ENCODE results near the gene WAC.
A peak's percentile ranks its signal among the peaks of the same experiment; 100 is the strongest.
"Not testable (repeated sequence)": the region's sequence is repeated elsewhere in the genome, so short reads cannot be mapped to it uniquely, and the experiment has no call there.

WAC gene, protein sequence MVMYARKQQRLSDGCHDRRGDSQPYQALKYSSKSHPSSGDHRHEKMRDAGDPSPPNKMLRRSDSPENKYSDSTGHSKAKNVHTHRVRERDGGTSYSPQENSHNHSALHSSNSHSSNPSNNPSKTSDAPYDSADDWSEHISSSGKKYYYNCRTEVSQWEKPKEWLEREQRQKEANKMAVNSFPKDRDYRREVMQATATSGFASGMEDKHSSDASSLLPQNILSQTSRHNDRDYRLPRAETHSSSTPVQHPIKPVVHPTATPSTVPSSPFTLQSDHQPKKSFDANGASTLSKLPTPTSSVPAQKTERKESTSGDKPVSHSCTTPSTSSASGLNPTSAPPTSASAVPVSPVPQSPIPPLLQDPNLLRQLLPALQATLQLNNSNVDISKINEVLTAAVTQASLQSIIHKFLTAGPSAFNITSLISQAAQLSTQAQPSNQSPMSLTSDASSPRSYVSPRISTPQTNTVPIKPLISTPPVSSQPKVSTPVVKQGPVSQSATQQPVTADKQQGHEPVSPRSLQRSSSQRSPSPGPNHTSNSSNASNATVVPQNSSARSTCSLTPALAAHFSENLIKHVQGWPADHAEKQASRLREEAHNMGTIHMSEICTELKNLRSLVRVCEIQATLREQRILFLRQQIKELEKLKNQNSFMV

GRCh38 chr10:28532337-28533185, at the start of gene WAC:
Gene WAC, plus strand, starts transcription at chr10:28533118. Its CDS starts 462 bp downstream, at chr10:28533580.
- DNase-seq (ENCODE audit: low read depth in 1 of 2, low spot score in 1 of 2): peak; percentile 93 to 95

GRCh38 chr10:28489206-28489605, 43.7 kb upstream of the WAC start:
- DNase-seq (ENCODE audit: low read depth in 1 of 2, low spot score in 1 of 2): no peak

DNA sequence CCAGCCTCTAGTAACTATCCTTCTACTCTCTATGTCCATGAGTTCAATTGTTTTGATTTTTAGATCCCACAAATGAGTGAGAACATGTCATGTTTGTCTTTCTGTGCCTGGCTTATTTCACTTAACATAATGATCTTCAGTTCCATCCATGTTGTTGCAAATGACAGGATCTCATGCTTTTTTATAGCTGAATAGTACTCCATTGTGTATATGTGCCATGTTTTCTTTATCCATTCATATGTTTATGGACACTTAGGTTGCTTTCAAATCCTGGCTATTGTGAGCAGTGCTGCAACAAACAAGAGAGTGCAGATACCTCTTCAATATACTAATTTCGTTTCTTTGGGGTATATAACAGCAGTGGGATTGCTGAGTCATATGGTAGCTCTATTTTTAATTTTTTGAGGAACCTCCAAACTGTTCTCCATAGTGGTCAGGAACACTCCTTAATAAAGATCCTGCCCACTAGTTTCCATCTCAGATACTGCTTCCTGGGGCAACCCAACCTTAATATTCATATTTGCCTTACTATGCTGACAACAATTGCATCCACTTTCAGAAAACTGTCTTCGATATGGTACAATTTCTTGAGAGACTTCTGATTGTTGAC, 42.6 kb upstream of the WAC start:
- DNase-seq (ENCODE audit: low read depth in 1 of 2, low spot score in 1 of 2): not testable (repeated sequence)

DNA sequence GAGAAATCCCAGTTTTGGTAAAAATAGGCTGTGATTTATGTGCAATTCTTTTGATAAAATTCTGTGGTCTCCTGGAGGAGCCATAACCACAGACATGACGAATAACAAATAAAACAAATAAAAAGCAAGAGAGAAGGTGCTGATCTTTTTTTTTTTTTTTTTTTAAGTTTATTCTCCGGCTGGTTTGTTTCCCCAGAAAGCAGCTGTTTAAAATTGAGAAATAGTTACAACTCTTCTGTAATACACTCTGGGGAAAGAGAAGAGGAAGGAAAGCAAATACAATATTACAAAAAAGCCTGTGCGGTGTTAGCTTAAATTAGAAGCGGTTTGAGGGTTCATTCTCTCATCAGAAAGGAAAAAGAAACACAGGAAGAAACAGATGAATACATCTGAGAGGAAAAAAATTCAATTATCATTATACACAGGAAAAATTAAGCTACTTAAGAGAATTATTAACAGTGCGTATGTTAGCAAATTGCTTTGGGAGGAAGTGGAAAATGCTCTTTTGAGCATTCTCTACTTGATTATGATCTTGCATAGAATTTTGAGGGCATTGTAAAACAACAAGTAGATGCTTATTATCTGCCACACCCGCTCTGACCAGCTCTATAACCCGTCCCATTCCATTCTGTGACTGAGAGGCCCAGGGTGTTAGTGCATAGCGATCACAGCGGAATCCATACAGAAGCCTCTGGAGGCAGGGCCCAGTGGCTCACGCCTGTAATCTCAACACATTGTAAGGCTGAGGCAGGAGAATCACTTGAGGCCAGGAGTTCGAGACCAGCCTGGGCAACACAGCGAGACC, 40.6 kb upstream of the WAC start:
- DNase-seq (ENCODE audit: low read depth in 1 of 2, low spot score in 1 of 2): no peak

DNA sequence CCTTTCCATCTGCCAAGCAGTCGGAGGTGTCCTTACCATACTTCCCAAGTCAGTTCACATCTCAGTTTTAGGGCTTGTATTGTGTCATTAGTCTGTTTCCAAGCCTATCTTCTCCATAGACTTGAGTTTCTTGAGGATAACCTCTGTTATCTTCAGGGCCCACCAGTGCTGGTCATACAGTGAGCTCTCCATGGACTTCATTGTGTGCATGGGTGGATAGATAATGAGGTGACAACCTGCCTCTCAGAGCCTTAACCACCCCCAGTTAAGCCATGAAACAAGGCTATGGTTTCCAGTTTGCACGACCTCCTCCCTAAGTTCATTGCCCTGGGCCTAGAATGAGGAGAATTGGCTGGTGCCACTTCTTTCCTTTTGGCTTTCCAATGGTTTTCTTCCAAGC, 38.5 kb upstream of the WAC start:
- no peak for DNase-seq (ENCODE audit: low read depth in 1 of 2, low spot score in 1 of 2)

DNA sequence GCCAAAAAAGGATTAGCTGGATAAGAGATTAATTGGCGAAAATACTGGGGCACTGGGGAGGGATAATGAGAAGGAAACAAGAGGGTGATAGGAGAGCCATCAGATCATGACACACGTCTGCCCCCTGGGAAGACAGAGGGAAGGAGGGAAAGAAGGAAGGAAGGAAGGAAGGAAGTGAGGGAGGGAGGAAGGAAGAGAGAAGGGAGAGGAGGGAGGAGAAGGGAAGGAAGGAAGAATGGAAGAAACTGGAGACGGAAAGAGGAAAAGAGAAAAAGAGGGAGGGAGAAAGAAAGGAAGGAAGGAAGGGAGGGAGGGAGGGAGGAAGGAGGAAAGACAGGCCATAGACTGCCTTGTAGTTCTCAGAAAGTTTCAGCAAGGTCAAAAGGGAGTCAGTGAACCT, 37.8 kb upstream of the WAC start:
- DNase-seq (ENCODE audit: low read depth in 1 of 2, low spot score in 1 of 2): no peak

DNA sequence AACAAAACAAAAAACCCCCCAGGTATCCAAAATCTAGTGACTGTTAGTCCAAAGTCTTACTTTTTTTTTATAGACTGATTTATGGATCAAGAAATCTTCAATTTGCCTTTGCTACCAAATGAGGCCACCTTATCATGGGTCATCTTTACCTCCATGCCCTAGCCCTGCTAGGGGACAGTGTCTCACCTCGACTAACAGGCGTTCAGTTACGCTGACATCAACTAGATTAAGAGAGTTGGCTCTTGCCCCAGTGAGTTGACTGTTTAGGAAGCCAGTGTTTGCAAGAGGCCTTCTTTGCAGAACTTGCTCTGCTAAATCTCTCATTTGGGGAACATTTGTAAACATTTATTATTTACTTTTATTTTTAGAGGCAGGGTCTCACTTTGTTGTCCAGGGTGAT, 36.9 kb upstream of the WAC start:
- DNase-seq (ENCODE audit: low read depth in 1 of 2, low spot score in 1 of 2): no peak

DNA sequence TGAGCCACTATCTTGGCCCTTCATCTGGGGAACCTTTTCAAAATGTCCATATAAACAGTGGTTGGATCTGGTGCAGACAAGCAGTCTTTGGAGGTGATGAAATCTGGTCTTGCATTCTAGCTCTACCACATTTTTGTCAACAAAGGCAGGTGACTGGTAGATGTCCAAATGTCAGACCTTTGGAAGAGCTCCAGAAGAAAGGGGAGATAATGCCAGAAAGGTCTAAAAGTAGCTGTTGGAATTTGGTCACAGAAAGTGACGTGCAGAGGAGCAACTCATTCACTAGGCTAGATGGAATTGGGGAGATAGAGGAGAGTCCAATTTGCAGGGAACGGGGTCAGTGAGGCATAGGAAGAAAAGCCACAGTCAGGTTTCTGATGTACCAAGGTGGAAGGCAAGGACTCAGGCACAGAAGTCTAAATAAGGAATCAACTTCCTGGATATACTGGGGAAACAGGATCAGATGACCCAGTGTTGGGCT, 36.4 kb upstream of the WAC start:
- no peak for DNase-seq (ENCODE audit: low read depth in 1 of 2, low spot score in 1 of 2)

DNA sequence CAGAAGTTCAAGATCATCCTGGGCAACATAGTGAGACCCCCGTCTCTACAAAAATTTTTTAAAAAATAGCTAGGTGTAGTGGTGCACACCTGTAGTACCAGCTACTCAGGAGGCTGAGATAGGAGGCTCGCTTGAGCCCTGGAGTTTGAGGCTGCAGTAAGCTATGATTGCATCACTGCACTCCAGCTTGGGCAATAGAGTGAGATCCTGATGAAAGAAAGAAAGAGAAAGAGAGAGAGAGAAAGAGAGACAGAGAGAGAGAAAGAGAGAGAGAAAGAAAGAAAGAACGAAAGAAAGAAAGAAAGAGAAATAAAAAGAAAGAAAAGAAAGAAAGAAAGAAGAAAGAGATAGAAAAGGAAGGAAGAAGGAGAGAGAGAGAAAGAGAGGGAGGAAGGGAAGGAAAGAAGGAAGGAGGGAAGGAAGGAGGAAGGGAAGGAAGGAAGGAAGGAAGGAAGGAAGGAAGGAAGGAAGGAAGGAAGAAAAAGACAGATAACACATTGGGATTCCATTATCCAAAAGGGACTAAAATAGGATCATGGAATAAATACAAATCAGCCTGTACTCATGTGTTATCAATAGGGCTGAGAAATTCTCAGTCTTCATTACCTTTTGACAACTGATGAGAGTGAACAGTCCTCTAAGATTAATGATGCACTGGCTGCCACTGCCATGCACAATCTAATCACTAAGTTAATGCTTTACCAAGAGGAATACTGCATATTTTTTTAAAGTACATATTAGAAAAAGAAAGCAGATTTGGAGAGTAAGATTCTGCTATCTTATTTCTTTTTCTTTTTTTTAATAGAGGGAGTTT, 35.4 kb upstream of the WAC start:
- no peak for DNase-seq (ENCODE audit: low read depth in 1 of 2, low spot score in 1 of 2)

DNA sequence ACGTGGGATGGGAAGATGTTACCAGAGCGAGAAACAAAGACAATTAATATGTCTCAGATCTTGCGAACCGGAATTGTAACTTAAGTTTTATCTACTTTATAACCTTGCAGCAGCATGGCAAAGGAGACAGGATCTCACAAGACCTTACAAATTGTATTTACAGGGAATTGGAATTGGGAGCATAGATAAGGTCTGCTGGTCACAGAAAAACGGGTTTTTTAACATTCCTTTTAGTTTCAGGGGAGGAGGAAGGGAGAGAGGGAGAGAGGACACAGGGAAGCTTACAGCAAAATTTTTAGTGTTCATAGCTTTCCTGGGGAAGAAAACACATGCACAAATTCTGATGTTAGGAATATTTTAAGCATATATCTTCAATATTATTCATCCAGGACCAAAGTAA, 32.7 kb upstream of the WAC start:
- DNase-seq (ENCODE audit: low read depth in 1 of 2, low spot score in 1 of 2): not testable (repeated sequence)

DNA sequence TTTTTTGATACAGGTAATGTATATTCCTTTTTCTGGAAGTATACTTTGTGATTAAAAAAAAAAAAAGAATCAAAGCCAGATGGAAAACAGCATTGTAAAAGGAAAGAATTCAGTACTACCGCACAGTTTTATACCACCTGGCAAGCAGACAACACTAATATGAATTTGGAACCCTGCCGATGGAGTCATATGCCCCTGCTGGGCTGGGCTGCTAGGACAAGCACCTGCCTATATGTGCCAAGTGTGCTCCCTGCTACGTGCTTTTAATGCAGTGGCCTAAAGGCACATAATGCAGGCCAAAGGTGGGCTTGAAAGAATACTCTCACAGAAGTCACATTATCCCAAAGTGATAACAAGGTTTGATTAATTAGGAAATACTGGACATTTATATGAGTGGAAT, 29.8 kb upstream of the WAC start:
- no peak for DNase-seq (ENCODE audit: low read depth in 1 of 2, low spot score in 1 of 2)

GRCh38 chr10:28505359-28505959, 27.5 kb upstream of the WAC start:
- no peak for DNase-seq (ENCODE audit: low read depth in 1 of 2, low spot score in 1 of 2)

DNA sequence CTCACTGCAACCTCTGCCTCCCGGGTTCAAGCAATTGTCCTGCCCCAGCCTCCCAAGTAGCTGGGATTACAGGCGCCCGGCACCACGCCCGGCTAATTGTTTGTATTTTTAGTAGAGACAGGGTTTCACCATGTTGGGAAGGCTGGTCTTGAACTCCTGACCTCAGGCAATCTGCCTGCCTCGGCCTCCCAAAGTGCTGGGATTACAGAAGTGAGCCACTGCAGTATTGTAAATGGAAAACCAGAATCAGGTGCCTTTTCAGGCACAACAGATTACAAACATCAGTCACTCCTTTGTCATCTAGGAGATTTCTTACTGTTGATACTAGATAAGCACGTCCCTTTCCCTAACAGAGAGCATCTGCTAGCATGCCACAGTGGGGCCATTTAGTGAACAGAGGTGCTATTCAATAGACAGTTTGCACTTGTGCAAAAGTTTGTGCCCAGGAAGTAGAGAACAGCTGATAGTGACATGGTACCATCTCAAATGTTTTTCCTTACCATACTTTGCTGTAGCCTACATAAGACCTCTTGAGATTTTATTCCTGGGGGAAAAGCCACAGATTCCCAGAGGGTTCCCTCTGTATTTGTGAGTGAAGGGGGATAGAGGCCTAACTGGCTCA, 24.5 kb upstream of the WAC start:
- DNase-seq (ENCODE audit: low read depth in 1 of 2, low spot score in 1 of 2): no peak

GRCh38 chr10:28509286-28509685, 23.6 kb upstream of the WAC start:
- no peak for DNase-seq (ENCODE audit: low read depth in 1 of 2, low spot score in 1 of 2)

DNA sequence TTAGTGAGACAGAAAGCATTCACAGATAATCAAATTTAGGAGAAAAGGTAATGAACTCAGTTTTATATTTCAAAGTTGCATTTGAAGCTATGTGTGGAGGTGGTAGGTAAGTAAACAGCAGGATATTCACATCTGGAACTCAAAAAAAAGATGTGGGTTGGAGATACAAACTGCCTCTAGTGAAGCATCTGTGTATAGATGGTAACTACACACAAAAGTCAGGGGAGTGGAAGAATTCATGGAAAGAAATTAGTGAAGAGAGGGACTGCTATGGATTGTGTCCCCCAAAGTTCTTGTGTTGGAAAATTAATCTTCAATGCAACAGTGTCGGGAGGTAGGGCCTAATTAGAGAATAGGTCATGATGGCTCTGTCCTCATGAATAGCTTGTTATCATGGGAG, 18.3 kb upstream of the WAC start:
- DNase-seq (ENCODE audit: low read depth in 1 of 2, low spot score in 1 of 2): no peak

GRCh38 chr10:28520346-28520745, 12.6 kb upstream of the WAC start:
- no peak for DNase-seq (ENCODE audit: low read depth in 1 of 2, low spot score in 1 of 2)

- not testable (repeated sequence) for DNase-seq (ENCODE audit: low read depth in 1 of 2, low spot score in 1 of 2)
Measured at GRCh38 chr10:28520828-28521227, 12.1 kb upstream of the WAC start.

- DNase-seq (ENCODE audit: low read depth in 1 of 2, low spot score in 1 of 2): not testable (repeated sequence)
Measured at GRCh38 chr10:28521961-28522360, 11.0 kb upstream of the WAC start.

All from activated CD4-positive, alpha-beta T cell treated with anti-CD3 and anti-CD28 coated beads, Interleukin-2, amount 50 U/mL, for 24 hours (primary cell).